CD4-positive, alpha-beta T cell treated with Interleukin-12 subunit alpha and Interleukin-12 subunit beta, for 1 hour (primary cell): ENCODE results near the gene PPP2R2D.

ENCODE experiments used
- DNase-seq: peaks from one replicate; pipeline ENCODE4 v3.0.0-alpha.2; 2020

The PPP2R2D gene

GRCh38 chr10:131954356-131954965 lies 53.7 kb downstream of the PPP2R2D start:
- no peak for DNase-seq

- no peak for DNase-seq
Observed at GRCh38 chr10:131955591-131956340, 55.0 kb downstream of the PPP2R2D start.

DNA sequence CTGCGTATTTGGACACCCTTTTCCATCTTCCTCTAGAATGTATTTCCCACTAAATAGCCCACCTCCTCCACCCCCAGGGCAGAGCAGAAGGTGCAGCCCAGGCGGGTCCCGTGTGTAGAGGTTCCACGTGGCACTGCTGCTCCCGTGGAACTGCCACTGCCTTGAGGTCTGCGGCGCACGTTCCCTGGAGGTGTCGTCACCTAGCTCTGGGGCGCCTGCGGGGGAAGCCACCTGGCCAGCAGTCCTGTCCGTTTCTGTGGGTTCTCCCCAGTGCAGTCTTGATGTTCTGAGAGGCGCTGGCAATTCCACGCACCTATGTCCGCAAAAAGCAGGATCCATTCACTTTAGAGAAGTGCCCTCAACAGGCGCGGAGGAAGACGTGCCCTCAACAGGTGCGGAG lies 59.0 kb downstream of the PPP2R2D start:
- no peak for DNase-seq

- DNase-seq: no peak
Observed at GRCh38 chr10:131960631-131961046, 59.8 kb downstream of the PPP2R2D start.

- DNase-seq: no peak
Observed at GRCh38 chr10:131961047-131961776, 60.4 kb downstream of the PPP2R2D start.

DNA sequence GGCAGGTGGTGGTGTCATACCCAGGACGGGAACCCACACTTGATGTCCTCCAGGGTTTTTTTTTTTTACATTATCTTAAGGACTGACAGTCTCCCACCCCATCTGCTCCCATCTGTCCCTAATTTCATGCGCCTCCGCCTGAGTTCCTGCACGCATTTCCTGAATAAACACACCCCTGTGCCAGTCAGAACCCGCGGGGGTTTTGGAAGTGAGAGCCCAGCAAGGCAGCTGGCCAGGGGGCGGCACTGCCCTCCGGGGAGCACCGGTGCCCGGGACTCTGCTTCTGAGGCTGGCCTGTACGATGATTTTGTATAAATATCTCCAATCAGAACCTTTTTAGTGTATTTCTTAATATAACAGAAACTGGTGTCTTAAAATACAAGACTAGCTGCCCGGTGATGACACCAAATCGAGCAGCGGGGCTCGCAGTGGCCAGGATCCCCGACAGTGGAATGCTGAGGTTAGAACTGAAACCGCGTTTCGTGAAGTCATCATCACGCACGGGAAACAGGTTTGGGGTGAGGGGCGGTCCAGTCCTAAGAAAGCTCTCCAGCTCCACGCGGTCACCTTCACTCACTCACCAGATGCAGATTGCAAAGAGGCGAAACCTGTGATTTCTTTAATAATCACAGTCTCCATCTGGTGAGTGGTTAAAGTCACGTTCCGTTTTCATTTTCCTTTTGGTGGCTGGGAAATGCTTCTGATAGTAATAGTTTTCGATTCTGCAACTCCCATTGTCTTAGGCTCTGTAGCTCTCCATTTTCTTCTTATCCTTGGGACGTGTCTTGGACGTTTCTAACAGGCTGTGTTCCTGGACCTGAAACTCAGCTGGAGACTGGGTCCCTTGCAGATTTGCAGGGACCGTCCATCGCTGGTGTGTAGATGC lies 61.2 kb downstream of the PPP2R2D start:
- no peak for DNase-seq

- no peak for DNase-seq
Observed at GRCh38 chr10:131963350-131963749, 62.5 kb downstream of the PPP2R2D start.

DNA sequence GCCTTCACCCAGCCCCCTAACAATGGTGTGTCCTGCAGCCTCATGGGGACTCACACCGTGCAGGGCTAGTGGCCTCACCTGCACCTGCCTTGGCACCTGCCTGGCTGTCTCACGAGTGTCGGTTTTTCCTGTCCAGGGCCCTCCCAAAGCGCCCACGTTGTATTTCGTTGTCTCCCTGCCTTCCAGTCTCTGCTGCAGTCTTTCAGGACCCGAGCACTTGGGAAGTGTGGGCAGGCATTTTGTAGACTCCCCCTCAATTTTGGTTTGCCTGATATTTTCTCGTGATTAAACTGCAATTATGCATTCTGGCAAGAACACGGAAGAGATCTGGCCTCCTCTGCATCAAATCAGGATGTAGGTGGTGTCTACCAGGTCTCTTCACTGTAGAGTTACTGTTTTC lies 63.0 kb downstream of the PPP2R2D start:
- DNase-seq: no peak

- DNase-seq: no peak
Observed at GRCh38 chr10:131964298-131964697, 63.5 kb downstream of the PPP2R2D start.

DNA sequence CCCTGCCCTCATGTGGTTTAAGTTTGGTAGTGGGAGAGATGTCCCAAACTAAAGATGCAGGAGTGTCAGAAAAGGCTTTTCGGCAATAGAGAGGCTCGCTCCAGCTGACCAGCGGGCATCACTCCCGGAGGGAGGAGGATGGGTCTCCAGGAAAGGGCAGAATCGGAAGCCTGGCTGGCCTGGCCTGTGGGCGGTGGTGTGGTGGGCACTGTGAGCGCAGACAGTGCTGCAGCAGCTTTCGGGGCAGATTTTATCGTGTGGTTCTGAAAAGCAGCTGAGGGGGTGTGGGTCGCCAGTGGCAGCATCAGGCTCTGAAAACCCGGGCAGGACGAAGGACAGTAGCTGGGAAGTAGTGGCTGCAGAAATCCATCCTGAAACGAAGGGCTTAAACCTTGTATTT lies 68.1 kb downstream of the PPP2R2D start:
- DNase-seq: no peak

DNA sequence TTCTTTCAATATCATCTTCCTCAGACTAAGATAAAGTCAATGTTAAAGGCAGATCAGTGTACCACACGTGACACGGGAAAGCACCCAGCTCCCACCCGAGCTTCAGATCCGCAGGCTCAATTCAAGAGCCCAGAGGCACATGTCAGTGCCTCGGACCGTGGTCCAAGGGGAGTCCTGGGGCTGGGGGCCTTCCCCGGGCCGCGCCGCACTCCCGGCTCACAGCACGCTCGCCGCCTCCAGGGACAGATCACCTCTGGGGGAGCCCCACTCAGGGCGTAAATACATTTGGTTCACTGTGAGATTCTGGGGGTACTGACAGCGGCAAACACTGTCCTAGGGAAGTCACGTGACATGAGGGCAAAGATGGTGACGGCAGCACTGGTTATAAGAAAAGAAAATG lies 70.1 kb downstream of the PPP2R2D start:
- DNase-seq: no peak

- DNase-seq: no peak
Observed at GRCh38 chr10:131971591-131971990, 70.8 kb downstream of the PPP2R2D start.

DNA sequence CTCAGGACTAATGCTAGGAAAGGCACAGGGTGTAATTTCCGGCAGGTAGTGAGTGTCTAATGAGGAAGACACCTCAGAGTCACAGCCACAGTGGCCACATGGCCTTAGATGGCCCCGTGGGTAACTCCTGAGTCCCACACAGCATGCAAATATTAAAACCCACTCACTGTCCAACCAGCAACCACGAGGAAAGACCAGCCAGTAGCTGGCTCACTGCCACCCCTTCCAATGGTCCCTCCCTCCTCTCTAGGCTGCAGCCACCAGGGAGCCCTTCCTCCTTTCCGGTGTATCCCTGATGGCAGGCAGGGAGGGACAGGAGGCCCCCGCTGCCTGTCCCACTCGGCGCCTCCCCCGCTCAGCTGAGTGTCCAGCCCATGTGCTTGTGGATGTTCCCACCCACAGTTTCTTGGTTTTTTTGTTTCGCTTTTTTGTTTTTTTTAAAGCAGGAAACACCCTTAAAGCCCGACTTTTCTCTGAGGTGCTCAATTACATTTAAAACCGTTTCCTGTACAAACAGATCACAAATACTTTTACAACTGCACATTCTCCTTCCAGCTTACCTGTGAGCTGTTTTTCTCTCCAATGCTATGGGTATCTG lies 71.8 kb downstream of the PPP2R2D start:
- peak; percentile 54 for DNase-seq

- DNase-seq: peak; percentile 11
Observed at GRCh38 chr10:131973160-131973951, 72.5 kb downstream of the PPP2R2D start.

DNA sequence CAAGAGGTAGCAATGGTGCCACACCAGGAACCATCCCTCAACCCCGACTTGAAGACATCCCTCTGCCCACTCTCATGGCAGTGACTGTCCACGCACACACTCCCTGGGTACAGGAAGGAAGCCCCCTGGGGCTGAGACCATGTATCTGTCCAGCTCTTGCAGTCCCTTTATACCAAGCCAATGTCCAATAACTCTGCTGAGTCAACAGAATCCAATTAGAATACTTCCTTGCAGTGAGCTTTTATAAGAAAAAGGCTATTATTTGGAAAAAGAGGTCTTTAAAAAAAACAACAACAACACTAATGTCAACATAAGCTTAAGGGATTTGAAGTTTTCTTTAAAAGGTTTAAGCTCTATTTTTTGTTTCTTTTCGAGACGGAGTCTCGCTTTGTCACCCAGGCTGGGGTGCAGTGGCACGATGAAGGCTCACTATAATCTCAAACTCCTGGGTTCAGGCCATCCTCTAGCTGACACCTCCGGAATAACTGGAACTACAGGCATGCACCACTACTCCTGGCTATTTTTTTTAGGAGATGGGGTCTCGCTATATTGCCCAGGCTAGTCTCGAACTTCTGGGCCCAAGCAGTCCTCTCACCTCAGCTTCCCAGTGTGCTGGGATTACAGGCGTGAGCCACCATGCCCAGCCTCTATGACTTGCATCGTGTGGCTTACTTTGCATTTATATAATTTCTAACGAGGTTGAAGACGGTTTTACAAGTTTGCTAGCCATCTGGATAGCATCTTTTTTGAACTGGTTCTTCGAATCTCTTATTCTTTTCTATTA lies 73.4 kb downstream of the PPP2R2D start:
- DNase-seq: no peak

- no peak for DNase-seq
Observed at GRCh38 chr10:131975003-131975402, 74.2 kb downstream of the PPP2R2D start.

GRCh38 chr10:131975796-131976195 lies 75.0 kb downstream of the PPP2R2D start:
- no peak for DNase-seq

DNA sequence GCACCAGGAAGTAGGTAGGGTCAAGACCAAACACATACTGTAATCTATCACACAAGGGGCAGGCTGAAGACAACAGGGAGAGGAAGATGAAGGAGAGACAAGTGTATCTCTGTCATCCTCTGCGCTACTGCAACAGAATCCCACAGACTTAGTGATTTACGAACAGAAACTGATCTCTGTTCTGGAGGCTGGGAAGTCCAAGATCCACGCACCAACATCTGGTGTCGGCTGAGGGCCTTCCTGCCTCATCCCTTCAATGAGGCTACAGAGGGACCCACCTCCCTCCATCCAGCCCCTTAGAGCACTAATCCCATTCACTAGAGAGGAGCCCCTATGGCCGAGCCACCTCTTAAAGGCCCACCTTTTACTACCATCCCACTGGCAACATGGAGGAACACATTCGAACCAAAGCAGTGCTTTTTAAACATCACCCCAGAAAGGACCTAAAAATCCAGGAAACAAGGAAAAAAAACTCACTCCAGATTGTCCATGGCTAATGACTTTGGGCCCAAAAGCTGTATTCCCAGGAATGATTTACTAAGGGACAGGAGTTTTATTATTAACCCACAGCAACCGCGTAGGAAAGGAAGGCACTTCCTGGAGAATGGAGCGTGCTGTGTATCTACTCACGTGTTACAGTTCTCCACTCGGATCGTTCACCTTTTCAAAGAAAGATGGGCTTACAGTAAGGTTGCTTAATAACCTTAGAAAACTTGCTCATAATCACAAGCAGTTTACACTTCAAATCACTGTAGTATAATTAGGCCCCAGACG lies 76.7 kb downstream of the PPP2R2D start:
- DNase-seq: no peak

DNA sequence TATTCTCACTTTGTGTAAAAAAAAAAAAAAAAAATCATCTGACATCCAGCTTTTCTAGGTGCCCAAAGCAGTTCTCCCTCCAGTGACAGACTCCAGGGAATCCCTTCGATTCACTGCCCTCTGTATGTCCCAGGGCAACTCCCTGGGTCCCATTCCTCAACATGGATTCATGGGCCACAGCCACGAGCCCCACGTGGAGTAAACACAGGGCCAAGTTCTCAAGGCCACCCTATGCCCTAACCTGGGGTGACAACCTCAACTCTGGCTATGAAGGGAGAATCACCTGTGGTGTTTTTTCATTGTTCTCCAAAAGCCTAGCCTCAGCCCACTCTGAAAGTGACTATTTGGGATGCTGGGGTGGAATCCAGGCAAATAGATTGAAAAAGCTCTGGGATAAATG lies 77.6 kb downstream of the PPP2R2D start:
- no peak for DNase-seq

DNA sequence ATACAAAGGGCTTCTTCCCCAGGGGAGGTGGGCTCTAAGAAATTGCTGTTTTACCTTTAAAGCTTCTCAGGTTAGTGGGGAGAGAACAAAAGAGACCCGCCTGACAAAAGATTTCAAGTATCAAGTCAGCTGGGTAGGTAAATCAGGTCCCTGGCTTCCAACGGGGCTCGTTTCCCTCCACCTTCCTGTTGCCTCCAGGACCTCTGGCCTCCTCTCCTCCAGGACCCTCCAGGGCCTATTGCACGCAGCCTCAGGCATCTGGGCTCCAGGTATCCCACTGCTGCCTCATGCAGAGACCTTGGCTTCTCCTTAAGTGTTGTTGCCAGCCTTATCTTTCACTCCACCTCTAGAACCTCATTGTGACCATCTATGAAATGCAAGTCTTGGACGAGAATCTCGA lies 78.0 kb downstream of the PPP2R2D start:
- DNase-seq: no peak
